ENCODE data around the gene CHSY3.
A peak's percentile ranks its signal among the peaks of the same experiment; 100 is the strongest.

The CHSY3 gene

GRCh38 chr5:130052752-130053151 lies 148.5 kb downstream of the CHSY3 start:
- no peak for DNase-seq (ENCODE audit: low read depth)
- H3K4me3 ChIP-seq (replicated peaks; ENCODE audit: low read depth, low read length) = no peak overlapping the region
- TF ChIP-seq CTCF (IDR thresholded peaks at IDR 0.05; ENCODE audit: low read length, missing control alignments) = no peak

GRCh38 chr5:130055572-130055971 lies 151.3 kb downstream of the CHSY3 start:
- TF ChIP-seq CTCF (IDR thresholded peaks at IDR 0.05; ENCODE audit: low read length, missing control alignments) = no peak
- DNase-seq (ENCODE audit: low read depth) = no peak
- no peak overlapping the region for H3K4me3 ChIP-seq (replicated peaks; ENCODE audit: low read depth, low read length)

- no peak for DNase-seq (ENCODE audit: low read depth)
- TF ChIP-seq CTCF (IDR thresholded peaks at IDR 0.05; ENCODE audit: low read length, missing control alignments) = no peak
- H3K4me3 ChIP-seq (replicated peaks; ENCODE audit: low read depth, low read length) = no peak overlapping the region
Observed at GRCh38 chr5:130061746-130062145, 157.5 kb downstream of the CHSY3 start.

DNA sequence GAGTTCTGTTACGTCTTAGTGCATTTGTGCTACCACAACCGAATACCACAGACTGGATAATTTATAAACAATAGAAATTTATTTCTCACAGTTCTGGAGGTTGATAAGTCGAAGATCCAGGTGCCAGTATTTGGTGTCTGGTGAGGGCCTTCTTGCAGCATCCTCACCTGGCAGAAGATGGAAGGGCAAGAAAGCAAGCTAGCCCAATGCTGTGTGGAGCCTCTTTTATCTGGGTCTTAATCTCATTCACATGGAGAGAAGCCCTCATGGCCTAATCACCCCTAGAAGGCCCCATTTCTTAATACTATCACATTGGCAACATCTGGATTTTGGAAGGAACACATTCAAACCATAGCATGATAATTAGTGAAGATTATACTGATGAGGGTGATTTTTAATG lies 159.3 kb downstream of the CHSY3 start:
- no peak for TF ChIP-seq CTCF (IDR thresholded peaks at IDR 0.05; ENCODE audit: low read length, missing control alignments)
- H3K4me3 ChIP-seq (replicated peaks; ENCODE audit: low read depth, low read length) = no peak overlapping the region
- no peak for DNase-seq (ENCODE audit: low read depth)

DNA sequence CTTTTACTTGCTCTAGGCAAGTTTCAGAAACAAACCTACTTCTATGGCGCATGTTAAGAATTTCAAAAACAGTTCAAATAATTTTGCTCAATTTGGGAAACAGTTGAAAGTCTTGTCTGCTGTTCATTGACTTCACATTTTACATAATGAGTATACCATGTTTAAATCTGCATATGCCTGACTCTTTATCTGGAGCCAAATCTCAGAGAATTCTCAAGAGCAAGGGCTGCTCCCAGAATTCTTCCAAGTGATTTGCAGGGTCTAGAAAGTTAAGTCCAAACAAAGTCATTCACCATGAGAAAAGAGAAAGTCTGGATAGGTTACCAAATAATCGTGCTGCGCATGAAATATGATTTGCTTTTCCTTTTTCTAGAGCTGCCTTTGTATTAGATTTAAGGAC lies 160.2 kb downstream of the CHSY3 start:
- H3K4me3 ChIP-seq (replicated peaks; ENCODE audit: low read depth, low read length) = no peak overlapping the region
- no peak for DNase-seq (ENCODE audit: low read depth)
- TF ChIP-seq CTCF (IDR thresholded peaks at IDR 0.05; ENCODE audit: low read length, missing control alignments) = no peak

- DNase-seq (ENCODE audit: low read depth) = no peak
- no peak for TF ChIP-seq CTCF (IDR thresholded peaks at IDR 0.05; ENCODE audit: low read length, missing control alignments)
- H3K4me3 ChIP-seq (replicated peaks; ENCODE audit: low read depth, low read length) = no peak overlapping the region
Observed at GRCh38 chr5:130065617-130066016, 161.4 kb downstream of the CHSY3 start.

GRCh38 chr5:130066644-130067043 lies 162.4 kb downstream of the CHSY3 start:
- no peak for TF ChIP-seq CTCF (IDR thresholded peaks at IDR 0.05; ENCODE audit: low read length, missing control alignments)
- peak; percentile 67 for DNase-seq (ENCODE audit: low read depth)

More at GRCh38 chr5:130066644-130067043, 162.4 kb downstream of the CHSY3 start:
- H3K4me3 ChIP-seq (replicated peaks; ENCODE audit: low read depth, low read length) = no peak overlapping the region
